ENCODE data around the gene SUN2.

The SUN2 gene

DNA sequence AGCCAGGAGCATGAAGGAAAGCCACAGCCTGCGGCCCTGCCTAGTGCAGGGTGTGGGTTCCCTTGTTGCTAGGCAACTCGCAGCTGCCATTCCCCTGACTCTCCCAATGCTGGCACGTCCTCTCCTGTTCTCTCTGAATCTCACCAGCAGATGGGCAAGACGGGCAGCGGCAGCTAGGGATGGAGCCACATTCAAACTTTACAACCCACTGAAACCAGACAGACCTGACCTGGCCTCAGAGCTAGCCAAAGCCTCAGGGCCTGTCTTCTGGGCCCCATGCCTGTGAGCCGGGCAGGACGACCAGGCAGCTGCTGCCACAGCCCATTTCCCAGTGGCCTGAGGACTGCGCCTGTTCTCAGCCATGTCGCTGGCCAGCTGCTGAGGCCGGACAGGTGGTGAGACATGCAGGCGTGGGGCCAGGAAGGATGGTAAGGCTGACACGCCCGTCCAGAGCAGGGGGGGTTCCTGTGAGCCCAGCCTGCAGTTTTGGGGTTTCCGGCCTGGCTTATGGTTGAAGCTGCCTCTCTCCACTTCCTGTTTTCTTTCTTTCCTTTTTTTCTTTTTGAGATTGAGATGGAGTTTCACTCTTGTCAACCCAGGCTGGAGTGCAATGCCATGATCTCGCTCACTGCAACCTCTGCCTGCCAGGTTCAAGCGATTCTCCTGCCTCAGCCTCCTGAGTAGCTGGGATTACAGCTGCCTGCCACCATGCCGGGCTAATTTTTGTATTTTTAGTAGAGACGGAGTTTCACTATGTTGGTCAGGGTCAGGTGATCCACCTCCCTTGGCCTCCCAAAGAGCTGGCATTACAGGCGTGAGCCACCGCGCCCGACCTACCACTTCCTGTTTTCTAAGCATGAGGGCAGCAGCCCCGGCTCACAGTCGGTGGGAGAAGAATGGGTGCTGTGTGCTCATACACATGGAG lies 4.1 kb downstream of the SUN2 start:
- no peak for DNase-seq

DNA sequence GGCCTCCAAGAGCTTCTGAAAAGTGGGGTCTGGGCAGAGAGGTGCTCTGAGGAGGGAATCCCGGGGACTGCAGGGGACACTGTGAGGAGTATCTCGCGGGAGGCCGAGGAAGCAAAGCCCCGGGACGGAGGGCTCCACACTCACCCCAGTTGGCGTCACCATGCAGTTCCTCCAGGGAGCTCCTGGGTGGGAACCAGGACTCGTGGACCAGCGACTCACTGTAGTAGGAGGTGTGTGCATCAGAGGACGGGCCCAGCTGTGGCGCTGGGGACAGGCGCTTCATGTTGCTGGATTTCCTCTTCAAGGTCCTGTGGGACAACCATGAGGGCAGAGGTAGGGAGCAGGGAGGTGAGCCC lies 4.8 kb downstream of the SUN2 start:
- no peak for DNase-seq

DNA sequence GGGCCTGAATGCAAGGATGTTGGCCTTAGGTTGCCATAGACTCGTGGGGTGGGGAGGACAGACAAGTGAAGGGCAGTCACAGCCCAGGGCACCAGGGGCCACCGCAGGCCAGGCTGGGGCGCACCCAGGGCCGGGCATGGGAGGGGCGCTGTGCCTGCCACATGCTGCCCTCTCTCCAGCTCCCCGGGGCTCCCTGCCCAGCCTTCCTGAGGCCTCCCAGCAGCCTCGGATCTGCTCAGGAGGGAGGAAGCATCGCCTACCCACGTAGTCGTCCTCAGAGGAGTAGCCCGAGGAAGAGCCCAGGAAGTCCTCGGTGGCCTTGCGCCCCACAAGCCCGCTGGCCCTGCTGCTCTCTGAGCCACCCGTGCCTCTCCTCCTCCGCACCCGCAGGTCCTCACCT lies 5.2 kb downstream of the SUN2 start:
- no peak for DNase-seq

DNA sequence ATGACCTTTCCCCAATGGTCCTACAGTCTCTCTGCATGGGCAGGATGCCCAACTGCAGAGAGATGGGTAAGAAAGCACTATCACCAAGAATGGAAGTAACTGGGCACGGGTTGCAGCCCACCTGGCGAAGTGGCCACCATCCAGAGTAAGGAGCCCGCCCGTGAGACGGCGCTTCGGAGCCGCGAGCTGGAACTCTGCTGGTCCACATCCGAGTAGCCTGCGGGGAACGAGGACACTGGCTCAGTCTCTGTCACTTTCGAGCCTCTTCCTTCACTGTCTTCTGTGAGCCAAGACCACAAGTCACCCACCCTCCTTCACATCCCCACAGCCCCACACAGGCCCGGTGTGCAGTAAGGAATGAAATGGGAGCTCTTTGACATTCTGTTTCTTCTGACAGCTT lies 5.7 kb downstream of the SUN2 start:
- DNase-seq = no peak

DNA sequence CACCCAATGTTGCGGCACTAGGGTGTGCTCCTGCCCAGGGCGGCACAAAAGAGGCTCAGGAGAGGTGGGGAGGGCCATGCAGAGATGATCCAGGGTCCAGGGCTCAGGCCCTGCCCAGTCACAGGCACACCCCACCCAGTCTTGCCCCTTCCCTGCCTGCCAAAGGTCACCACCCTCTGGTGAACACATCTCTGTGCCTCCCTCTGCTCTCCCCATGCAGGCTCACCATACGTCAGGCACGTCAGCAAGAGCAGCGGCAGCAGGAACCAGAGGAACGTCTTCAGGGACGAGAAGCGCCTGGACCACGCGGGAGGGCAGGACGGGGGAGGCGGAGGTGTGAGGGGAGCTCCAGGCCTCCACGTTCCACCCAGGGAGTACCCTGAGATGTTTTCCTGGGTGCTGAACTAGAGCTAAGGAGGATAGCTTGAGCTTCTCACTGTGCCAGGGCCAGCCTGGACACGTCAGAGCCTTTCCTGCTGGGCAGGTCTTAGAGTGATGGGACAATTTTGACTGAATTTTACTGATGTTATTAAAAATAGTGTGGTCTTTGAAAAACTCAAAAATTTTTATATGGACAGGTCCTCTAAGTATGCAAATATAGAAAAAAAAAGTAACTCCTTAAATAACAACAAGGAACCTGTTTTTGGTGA lies 7.2 kb downstream of the SUN2 start:
- DNase-seq = no peak

DNA sequence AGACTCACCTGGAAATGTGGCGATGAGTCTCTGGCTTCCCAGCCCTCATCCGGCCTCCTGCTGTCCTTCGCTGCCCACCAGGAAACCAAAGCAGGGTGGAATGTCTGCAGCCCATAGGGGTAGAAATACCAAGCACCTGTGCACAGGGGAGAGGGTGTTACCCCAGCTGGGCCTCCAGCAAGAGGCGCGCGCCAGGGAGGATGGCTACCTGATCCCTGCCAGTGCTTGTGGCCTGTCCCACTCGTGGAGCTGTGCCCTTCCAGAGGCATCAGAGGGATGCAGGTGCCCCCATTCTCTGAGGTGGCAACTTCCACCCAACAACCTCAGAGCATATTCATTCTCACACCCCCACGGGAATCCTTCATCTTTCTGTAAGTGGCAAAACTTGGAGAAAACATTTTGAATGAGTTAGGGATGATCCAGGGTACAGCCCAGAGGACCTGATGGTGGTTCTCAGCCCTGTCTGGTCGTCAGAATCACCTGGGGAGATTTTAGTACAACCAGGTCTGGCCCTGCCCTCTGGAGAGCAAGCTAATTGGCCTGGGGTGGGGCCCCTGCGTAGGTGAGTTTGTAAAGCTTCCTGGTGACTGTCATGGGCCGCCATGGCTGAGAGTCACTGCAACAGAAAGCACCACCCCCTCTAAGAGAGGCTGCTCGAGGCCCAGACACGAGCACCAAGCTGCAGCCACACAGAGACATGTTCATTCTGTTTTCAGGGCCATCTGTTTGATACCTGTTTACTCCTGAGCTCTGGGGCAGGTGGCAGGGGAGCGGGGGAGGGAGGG lies 9.9 kb downstream of the SUN2 start:
- DNase-seq = no peak

DNA sequence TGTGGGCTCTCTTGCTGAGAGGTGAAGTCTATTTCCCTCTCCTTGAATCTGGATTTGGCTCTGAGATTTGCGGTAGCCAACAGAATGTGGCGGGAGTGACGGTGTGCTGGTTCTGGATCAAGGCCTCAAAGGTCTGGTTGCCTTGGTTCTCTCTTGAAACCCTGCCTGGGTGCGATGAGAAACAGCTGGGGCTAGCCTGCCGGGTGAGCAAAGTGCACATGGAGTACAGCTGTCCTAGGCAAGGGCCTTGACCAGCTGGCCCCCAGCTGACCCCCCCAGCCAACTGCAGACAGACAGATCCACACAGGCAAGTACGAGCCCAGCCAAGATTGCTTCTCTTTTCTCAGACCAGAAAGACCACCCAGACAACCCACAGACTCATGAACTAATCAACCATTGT lies 10.8 kb downstream of the SUN2 start:
- no peak for DNase-seq

DNA sequence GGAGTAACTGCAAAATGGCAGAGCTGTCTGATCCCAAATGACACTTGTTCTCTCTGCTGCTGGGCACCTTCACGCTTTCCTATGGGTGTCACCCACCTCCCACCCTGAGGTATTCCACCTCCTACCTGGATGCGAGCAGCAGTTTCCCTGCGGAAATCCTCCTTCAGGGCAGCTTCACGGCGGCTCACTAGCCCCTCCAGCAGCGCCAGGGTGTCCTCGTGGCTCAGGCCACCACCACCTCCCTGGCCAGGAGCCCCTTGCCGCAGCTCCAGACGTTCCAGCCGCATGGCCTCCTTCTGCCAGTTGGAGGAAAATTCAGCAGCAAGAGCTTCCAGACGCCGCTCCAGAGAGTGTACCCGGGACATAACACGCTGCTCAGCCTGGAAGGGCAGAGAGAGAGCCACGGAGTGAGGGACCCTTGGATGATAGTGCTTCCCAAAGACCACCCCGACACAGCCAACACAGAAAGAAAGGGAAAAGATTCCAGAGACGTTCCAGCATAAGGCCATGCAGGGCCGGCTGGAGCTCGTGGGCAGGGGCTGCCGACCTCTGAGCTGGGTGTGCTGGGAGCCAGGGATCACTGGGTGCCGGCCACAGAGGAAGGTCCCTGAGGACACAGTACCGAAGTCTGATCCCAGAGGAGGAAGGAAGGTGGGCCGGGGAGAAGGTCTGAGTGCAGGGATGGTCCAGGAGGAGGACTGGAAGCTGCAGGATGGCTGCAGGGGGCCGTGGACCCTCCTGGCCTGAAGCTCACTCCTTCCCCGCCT lies 13.4 kb downstream of the SUN2 start:
- DNase-seq = no peak

DNA sequence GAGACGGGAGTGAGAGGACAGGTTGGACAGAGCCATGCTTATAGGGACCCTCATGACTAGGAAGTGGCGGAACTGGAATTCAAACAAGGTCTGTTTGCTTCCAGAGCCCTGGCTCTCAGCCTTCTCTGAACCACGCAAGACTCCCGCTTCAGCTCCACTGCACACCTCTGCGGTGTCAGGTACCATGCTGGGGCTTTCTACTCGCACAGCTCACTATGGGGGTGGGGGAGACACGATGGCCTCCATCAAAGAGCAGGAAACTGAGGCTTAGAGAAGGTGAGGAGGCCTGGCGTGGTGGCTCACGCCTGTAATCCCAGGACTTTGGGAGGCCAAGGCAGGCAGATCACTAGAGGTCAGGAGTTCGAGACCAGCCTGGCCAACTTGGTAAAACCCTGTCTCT lies 14.2 kb downstream of the SUN2 start:
- DNase-seq = no peak

DNA sequence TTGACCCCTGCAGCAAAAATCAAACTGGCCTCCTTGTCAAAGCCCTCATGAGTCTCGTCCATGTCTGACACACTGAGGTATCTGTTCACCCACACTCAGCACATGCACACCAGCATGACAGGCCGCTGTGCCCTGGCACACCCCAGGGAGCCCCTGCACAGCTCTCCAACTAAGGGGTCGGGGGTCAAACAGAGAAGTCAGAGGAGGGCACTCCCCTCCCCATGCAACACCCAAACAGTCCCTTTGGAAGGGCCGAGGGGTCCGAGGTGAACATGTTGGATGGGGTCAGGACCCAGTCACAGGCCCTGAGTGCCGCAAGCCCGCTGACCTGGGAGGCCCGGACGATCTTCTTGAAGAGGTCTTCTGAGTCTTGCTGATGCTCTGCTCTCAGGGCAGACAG lies 14.6 kb downstream of the SUN2 start:
- no peak for DNase-seq

DNA sequence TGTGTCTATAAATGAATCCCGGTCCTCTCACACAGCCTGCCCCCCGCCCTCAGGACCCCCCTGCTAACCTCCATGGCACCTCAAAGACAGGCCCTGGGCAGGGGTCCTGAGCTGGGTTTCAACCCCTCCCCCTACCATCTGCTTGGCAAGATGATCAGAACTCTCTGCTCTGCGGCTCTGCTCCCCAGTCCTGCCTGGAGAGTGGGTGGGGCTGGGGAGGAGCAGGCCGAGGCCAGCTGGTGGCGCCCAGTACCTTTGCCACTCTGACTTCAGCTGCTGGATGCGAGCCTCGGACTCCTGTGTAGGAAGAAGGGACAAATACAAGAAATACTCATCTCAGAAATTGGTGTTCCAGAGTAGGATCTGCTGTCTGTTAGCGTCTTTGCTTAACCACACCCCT lies 15.0 kb downstream of the SUN2 start:
- DNase-seq = no peak

DNA sequence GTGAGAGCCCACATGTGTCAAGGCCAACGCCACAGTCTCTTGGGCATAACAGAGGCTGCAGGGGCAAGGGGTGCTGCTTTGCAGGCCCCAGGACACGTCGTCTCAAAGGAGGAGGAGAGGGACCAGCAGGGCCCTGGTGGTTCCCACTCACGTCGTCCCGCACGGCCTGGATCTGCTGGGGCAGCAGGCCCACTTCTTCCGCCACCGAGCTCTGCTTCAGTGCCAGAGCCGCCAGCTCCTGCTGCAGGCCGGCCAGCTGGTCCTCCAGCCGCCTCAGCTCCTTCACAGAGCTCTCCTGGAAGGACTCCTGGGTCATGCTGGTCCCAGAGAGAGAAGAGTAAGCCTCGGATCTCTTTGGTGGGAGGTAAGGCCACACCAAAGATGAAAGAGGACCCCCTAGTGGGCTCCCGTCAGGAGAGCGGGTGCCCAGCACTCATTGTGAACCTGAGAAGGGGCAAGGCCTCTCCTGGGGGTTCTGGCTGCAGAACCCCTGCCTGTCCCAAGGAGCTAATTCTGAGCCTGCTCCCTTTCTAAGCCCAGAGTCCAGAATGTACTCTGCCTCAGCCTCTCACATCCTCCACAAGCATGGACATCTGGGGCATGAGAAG lies 15.6 kb downstream of the SUN2 start:
- DNase-seq = no peak

DNA sequence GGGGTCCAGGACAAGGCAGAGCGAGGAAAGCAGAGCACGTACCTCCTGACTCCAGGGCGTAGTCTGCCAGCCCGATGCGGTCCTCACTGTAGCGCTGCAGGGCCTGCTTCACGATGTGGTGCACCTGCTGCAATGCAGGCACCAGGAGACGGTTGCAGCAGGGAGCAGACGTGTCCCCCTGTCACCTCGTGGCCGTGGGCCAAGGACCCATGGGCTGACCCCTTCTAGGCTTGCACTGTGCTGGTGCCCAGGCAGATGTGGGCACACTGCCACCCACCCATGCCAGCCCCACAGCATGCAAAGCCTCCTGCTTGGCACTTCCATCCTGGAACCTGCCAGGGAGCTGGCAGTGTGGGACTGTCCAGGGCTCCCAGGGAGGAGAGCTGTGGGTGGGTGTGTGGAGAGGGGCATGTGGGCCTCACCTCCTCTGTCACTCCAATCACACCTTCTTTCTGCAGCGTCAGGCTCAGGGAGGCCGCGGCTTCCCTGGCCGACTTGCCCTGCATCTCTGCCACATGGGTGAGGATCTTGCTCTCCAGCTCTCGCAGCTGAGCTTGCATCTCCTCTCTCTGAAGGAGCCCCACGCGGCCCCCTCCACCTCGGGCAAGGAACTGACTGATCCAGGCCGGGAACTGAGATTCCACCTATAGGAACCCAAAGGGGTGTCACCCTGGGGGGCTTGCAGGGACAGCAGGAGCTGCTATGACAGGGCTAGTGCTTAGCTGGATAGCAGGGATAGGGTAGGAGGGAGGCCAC lies 16.3 kb downstream of the SUN2 start:
- no peak for DNase-seq

DNA sequence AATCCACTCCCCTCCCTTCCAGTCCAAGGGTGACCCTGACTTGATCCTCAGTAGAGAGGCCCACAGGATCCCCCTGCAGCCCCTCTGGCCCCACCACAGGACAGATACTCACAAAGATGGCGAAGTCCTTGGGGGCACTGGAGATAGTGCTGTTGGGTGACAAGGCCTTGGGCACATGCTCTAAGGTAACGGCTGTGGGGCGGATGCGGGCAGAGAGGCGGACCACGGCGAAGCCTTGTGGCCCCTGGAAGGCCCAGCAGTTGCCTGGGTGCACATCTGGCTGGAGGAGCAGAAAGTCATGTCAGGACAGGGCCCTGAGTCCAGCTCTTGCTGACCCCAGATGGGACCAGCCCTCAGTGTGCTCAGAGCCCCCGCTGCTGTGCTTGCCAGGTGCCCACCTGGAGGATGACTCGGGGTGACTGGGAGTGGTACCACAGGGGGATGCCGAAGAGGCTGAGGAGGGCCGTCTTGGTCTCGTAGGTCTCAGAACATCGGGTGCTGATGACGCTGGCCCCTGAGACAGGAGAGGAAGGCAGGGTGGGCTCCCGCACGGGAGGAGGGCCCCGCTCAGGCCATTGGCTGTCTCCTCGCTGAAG lies 17.2 kb downstream of the SUN2 start:
- no peak for DNase-seq

DNA sequence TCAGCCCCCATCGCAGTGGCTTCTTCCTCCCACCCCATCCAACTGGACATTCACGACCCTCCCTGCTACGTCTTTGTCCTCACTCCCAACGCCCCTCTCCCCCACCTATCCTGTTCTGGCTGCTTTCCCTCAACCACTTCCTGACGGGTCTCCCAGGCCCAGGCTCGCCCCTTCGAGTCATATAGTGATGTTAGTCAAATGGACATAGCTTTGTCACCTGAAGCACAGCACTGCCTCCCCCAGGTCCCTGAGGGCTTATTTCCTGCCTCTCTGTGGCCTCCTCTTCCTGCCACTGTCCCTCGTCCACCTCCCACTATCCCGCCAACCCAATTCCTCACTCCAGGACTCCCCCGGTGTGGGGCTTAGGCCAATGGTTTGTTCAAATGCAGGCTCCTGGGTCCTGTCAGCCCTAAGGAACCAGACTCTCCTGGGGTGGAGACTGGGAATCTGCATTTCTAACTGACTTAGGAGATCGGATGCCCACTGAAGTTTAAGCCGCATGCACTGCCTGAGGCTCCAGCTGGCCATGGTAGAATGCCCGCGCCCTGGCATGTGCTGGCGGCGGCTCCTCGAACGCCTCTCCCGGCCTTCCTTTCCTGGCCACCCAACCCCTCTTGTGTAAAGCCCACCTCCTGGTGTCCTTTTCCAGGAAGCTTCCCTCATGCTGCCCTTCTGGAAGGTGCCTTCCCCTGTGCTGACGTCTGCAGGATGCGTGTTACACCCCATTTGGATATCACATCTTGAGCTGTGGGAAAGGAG lies 18.3 kb downstream of the SUN2 start:
- DNase-seq = no peak

DNA sequence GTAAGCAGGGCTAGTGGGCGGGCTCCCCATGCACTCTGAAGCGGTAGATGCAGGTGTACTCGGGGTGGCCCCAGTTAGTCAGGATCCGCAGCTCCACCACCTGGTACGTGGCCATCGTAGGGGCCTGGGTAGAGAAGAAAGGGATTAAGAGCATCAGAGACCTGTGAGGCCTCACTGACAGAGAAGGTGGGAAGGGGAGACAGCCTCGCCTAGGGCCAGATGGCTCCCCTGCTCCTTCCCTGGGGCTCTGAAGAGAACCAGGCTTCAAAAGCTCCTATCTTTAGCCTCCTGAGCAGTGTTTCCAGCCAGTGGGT lies 19.6 kb downstream of the SUN2 start:
- no peak for DNase-seq

DNA sequence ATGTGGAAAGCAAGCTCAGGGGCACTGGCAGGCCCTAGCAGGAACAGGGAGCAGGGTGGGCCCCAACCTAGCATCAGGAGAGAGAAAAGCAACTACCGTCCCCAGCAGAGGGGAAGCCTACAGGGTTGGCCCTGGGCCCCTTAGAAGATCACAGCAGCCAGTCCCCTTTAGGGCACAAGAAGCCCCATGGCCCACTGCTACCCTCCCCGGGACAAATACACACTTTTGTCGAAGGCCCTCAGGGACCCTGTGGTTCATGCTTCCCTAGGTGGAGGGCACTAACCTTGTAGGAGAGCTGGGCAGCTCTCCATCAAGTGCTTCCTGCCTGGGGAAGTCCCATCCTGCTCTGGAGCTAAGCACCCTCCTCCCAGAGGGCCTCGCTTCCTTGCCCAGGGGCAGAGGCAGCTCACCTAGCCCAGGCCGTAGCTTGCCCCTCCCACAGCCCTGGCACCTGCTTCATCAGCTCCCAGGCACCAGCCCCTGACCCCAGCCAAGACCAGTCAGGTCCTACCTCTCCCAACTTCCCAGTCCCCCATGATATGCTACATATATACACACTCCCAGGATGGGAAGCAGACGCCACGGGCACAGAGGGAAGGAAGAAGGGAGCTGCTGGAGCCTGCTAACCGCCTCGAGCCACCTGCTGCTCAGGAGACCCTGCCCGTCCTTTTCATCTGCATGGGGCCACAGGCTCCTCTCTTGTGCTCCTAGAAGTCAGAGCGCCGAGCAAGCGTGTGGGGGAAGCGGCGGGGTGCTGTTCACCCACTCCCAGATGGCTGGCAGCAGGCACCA lies 20.1 kb downstream of the SUN2 start:
- DNase-seq = no peak

DNA sequence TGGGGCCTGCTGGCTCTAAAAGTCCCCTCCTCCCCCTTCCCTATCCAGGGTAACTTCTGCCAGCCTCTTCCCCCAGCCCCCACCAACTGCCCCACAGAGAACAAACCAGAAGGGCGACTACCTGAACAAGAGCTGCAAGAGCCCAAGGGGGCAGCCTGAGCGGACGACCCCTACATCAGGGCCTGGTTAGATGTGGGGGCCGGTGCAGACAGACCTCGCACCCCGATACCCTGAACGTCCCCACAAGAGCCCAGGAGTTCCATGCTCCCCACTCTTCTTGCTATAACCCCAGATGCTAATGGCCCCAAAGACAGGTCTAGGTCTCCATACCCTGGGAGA lies 20.7 kb downstream of the SUN2 start:
- no peak for DNase-seq

DNA sequence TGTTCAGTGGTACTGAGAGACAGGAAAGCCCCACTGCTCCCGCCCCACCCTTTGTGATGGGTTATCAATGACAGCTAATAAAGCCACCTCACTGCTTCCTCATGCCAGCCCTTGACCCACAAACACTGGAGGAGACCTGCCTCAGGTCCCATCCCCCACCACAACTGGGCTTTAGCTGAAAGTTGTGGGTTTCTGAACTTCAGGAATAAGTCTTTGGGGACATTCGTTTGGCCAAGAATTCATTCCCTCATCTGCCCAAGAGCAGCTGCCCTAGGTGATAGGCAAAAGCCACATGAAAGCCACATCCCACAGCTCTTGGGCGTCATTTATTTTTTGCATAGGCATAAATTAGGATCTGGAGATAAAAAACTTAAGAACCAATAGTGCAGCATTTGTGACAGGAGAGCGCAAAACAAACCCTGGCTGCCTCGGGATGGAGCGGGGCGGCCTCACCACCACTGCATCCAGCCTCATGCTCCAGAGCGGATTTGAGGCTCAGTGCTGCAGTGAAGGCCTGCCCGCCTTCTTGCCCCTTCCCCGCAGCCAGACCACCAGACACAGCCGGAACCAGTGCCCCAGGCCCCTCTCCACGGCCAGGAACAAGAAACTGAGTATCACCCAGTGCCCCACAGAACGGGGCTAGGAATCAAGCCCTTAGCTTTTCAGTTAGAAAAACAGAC lies 21.2 kb downstream of the SUN2 start:
- no peak for DNase-seq

Data from amniotic stem cell (primary cell).